OCI-LY3 (cell line): ENCODE measurements around the gene IRF2.

Experiments used
- EZH2phosphoT487 ChIP-seq: fragments of 200-600 bp; shearing (Covaris generic); IDR thresholded peaks from 2 replicates; pipeline ENCODE4 v1.6.1; 2018; ENCODE audit warnings: antibody characterized with exemption, mixed run types, low read depth
- TF ChIP-seq, protein P1 (sequence below): fragments of 200-600, 300-600 bp; sonication (generic); IDR thresholded peaks from 2 replicates; pipeline ENCODE4 v1.5.1; 2014; ENCODE audit warnings: antibody characterized with exemption, low read length, low read depth

DNA sequence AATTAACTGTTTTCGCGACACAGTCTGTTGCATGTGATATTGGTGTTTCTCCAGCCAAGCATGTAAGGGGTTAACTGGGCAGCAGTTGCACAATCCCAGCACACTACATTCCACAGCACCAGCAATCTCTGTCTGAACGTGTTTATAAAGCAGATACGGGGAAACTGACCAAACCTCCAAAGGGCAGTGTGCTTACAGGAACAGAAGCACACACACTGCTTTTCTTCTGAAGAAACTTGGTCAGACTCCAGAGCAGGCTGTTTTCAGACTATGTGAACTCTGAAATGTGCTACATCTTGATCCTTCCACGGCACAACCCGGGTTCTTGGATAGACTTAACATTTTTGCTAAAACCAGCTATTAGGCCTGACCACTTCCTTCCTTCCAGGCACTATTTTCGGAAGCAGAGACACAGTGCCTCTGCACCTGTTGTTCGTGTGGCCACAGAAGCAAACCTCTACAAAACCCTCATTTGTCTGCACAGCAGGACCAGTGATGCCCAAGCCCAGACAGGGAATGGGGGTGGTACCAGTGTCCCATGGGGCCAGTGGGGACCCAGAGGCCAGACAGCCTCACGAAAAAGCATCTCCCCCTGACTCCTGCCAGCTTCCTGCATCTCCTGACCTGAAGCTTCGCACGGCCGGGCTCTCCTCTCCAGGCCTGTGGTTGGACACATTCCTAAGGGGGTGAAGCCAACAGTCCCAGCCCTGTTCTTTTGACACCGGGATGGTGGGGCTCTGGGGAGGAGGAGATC lies 90.1 kb downstream of the IRF2 start:
- TF ChIP-seq, protein P1, sequence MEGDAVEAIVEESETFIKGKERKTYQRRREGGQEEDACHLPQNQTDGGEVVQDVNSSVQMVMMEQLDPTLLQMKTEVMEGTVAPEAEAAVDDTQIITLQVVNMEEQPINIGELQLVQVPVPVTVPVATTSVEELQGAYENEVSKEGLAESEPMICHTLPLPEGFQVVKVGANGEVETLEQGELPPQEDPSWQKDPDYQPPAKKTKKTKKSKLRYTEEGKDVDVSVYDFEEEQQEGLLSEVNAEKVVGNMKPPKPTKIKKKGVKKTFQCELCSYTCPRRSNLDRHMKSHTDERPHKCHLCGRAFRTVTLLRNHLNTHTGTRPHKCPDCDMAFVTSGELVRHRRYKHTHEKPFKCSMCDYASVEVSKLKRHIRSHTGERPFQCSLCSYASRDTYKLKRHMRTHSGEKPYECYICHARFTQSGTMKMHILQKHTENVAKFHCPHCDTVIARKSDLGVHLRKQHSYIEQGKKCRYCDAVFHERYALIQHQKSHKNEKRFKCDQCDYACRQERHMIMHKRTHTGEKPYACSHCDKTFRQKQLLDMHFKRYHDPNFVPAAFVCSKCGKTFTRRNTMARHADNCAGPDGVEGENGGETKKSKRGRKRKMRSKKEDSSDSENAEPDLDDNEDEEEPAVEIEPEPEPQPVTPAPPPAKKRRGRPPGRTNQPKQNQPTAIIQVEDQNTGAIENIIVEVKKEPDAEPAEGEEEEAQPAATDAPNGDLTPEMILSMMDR: no peak
- no peak for TF ChIP-seq EZH2phosphoT487
